ENCODE measurements around the gene CCDC201.
"Not testable (repeated sequence)": the region's sequence is repeated elsewhere in the genome, so short reads cannot be mapped to it uniquely, and the experiment has no call there.

Gene CCDC201

GRCh38 chr7:45867471-45867870 lies 5.4 kb downstream of the CCDC201 start:
- no peaks in the 10 kb centered on the region for H3K4me1 ChIP-seq (ENCODE audit: control insufficient read depth, insufficient read depth, low read length)
- H3K4me2 ChIP-seq (ENCODE audit: low read length): no peak overlapping the region
- H3K27me3 ChIP-seq (ENCODE audit: control insufficient read depth, insufficient read depth, low read length): peaks cover 4% of the 10 kb centered on the region
- H3K9me3 ChIP-seq (replicated peaks; ENCODE audit: low read length): peaks cover 3% of the 10 kb centered on the region
- H3K36me3 ChIP-seq (ENCODE audit: insufficient read depth, low read length): no peaks in the 10 kb centered on the region
- no peak overlapping the region for H3K9ac ChIP-seq (ENCODE audit: low read depth, low read length)
- no peak overlapping the region for H3K4me3 ChIP-seq (ENCODE audit: low read length)

GRCh38 chr7:45865594-45866410 lies 7.1 kb downstream of the CCDC201 start:
- Histone ChIP-seq H3K9ac (ENCODE audit: low read depth, low read length) (no peak overlapping the region), H3K4me2 (ENCODE audit: low read length) (no peak overlapping the region), H3K4me3 (ENCODE audit: low read length) (no peak overlapping the region), H3K27me3 (ENCODE audit: control insufficient read depth, insufficient read depth, low read length) (peaks cover 12% of the 10 kb centered on the region), H3K4me1 (ENCODE audit: control insufficient read depth, insufficient read depth, low read length) (no peaks in the 10 kb centered on the region), H3K36me3 (ENCODE audit: insufficient read depth, low read length) (no peaks in the 10 kb centered on the region), H3K9me3 (replicated peaks; ENCODE audit: low read length) (peaks cover 3% of the 10 kb centered on the region)

- peaks cover 3% of the 10 kb centered on the region for H3K9me3 ChIP-seq (replicated peaks; ENCODE audit: low read length)
- H3K4me1 ChIP-seq (ENCODE audit: control insufficient read depth, insufficient read depth, low read length): no peaks in the 10 kb centered on the region
- no peak overlapping the region for H3K4me3 ChIP-seq (ENCODE audit: low read length)
- H3K4me2 ChIP-seq (ENCODE audit: low read length): no peak overlapping the region
- H3K9ac ChIP-seq (ENCODE audit: low read depth, low read length): no peak overlapping the region
- peaks cover 24% of the 10 kb centered on the region for H3K27me3 ChIP-seq (ENCODE audit: control insufficient read depth, insufficient read depth, low read length)
- no peaks in the 10 kb centered on the region for H3K36me3 ChIP-seq (ENCODE audit: insufficient read depth, low read length)
Observed at GRCh38 chr7:45863715-45864114, 9.2 kb downstream of the CCDC201 start.

GRCh38 chr7:45856888-45857287 lies 16.0 kb downstream of the CCDC201 start:
- H3K9me3 ChIP-seq (replicated peaks; ENCODE audit: low read length); H3K4me2 ChIP-seq (ENCODE audit: low read length); H3K4me1 ChIP-seq (ENCODE audit: control insufficient read depth, insufficient read depth, low read length); H3K4me3 ChIP-seq (ENCODE audit: low read length); H3K9ac ChIP-seq (ENCODE audit: low read depth, low read length); H3K36me3 ChIP-seq (ENCODE audit: insufficient read depth, low read length): not testable (repeated sequence)
- peaks cover 18% of the 10 kb centered on the region for H3K27me3 ChIP-seq (ENCODE audit: control insufficient read depth, insufficient read depth, low read length)

GRCh38 chr7:45855680-45856079 lies 17.2 kb downstream of the CCDC201 start:
- H3K9ac ChIP-seq (ENCODE audit: low read depth, low read length); H3K4me1 ChIP-seq (ENCODE audit: control insufficient read depth, insufficient read depth, low read length); H3K9me3 ChIP-seq (replicated peaks; ENCODE audit: low read length); H3K36me3 ChIP-seq (ENCODE audit: insufficient read depth, low read length); H3K4me3 ChIP-seq (ENCODE audit: low read length); H3K4me2 ChIP-seq (ENCODE audit: low read length): not testable (repeated sequence)
- peaks cover 10% of the 10 kb centered on the region for H3K27me3 ChIP-seq (ENCODE audit: control insufficient read depth, insufficient read depth, low read length)

GRCh38 chr7:45853491-45853890 lies 19.4 kb downstream of the CCDC201 start:
- not testable (repeated sequence) for H3K27me3 ChIP-seq (ENCODE audit: control insufficient read depth, insufficient read depth, low read length); H3K9me3 ChIP-seq (replicated peaks; ENCODE audit: low read length); H3K9ac ChIP-seq (ENCODE audit: low read depth, low read length); H3K4me1 ChIP-seq (ENCODE audit: control insufficient read depth, insufficient read depth, low read length); H3K4me3 ChIP-seq (ENCODE audit: low read length); H3K36me3 ChIP-seq (ENCODE audit: insufficient read depth, low read length); H3K4me2 ChIP-seq (ENCODE audit: low read length)

- not testable (repeated sequence) for H3K4me2 ChIP-seq (ENCODE audit: low read length); H3K27me3 ChIP-seq (ENCODE audit: control insufficient read depth, insufficient read depth, low read length); H3K9ac ChIP-seq (ENCODE audit: low read depth, low read length); H3K4me1 ChIP-seq (ENCODE audit: control insufficient read depth, insufficient read depth, low read length); H3K9me3 ChIP-seq (replicated peaks; ENCODE audit: low read length); H3K36me3 ChIP-seq (ENCODE audit: insufficient read depth, low read length); H3K4me3 ChIP-seq (ENCODE audit: low read length)
Observed at GRCh38 chr7:45852984-45853383, 19.9 kb downstream of the CCDC201 start.

GRCh38 chr7:45848734-45849133 lies 24.1 kb downstream of the CCDC201 start:
- H3K9me3 ChIP-seq (replicated peaks; ENCODE audit: low read length); H3K4me3 ChIP-seq (ENCODE audit: low read length); H3K27me3 ChIP-seq (ENCODE audit: control insufficient read depth, insufficient read depth, low read length); H3K9ac ChIP-seq (ENCODE audit: low read depth, low read length); H3K36me3 ChIP-seq (ENCODE audit: insufficient read depth, low read length); H3K4me1 ChIP-seq (ENCODE audit: control insufficient read depth, insufficient read depth, low read length); H3K4me2 ChIP-seq (ENCODE audit: low read length): not testable (repeated sequence)

- H3K27me3 ChIP-seq (ENCODE audit: control insufficient read depth, insufficient read depth, low read length); H3K4me1 ChIP-seq (ENCODE audit: control insufficient read depth, insufficient read depth, low read length); H3K36me3 ChIP-seq (ENCODE audit: insufficient read depth, low read length); H3K4me3 ChIP-seq (ENCODE audit: low read length); H3K4me2 ChIP-seq (ENCODE audit: low read length); H3K9ac ChIP-seq (ENCODE audit: low read depth, low read length); H3K9me3 ChIP-seq (replicated peaks; ENCODE audit: low read length): not testable (repeated sequence)
Observed at GRCh38 chr7:45846536-45846935, 26.3 kb downstream of the CCDC201 start.

- H3K4me1 ChIP-seq (ENCODE audit: control insufficient read depth, insufficient read depth, low read length); H3K27me3 ChIP-seq (ENCODE audit: control insufficient read depth, insufficient read depth, low read length); H3K9ac ChIP-seq (ENCODE audit: low read depth, low read length); H3K4me3 ChIP-seq (ENCODE audit: low read length); H3K4me2 ChIP-seq (ENCODE audit: low read length); H3K9me3 ChIP-seq (replicated peaks; ENCODE audit: low read length); H3K36me3 ChIP-seq (ENCODE audit: insufficient read depth, low read length): not testable (repeated sequence)
Observed at GRCh38 chr7:45841926-45842717, 30.8 kb downstream of the CCDC201 start.

- H3K9me3 ChIP-seq (replicated peaks; ENCODE audit: low read length); H3K27me3 ChIP-seq (ENCODE audit: control insufficient read depth, insufficient read depth, low read length); H3K4me2 ChIP-seq (ENCODE audit: low read length); H3K9ac ChIP-seq (ENCODE audit: low read depth, low read length); H3K4me3 ChIP-seq (ENCODE audit: low read length); H3K36me3 ChIP-seq (ENCODE audit: insufficient read depth, low read length); H3K4me1 ChIP-seq (ENCODE audit: control insufficient read depth, insufficient read depth, low read length): not testable (repeated sequence)
Observed at GRCh38 chr7:45838852-45839251, 34.0 kb downstream of the CCDC201 start.

Data from skeletal muscle satellite cell (primary cell).